HG03520 (cell line): ENCODE measurements around the gene DNAJC8.

Experiments
- ATAC-seq: cut with Tn5 transposase; IDR thresholded peaks from one replicate; pipeline ENCODE4 v1.9.1; 2021; ENCODE audit warnings: mild to moderate bottlenecking, moderate library complexity; ENCODE audit not compliant: unreplicated experiment

Gene DNAJC8

GRCh38 chr1:28173980-28174297, 58.9 kb downstream of the DNAJC8 start:
- ATAC-seq: no peak

DNA sequence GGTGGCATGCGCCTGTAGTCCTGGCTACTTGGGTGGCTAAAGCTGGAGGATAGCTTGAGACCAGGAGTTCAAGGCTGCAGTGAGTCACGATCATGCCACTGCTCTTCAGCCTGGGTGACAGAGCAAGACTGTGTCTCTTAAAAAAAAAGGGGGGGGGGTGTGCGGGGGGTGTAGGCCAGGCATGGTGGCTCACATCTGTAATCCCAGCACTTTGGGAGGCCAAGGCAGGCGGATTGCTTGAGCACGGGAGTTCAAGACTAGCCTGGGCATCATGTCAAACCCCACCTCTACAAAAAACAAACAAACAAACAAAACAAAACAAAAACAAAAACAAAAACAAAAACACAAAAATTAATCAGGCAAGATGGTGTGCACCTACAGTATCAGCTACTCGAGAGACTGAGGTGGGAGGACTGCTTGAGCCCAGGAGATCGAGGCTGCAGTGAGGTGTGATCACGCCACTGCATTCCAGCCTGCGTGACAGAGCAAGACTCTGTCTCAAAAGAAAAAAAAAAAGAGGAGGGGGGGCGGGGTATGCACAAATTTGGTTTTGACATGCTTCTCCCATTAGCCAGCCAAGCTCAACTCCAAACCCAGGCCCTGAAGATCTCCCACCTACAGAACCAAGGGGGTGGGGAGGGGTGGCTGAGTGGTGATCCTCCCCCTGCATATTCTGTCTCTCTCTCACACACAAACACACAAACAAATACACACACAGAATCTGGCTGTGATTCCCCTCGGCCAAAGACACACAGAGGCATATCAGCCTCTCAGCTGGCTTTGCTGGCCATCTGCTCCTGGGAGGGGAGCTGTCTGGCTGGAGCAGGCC, 59.5 kb downstream of the DNAJC8 start:
- no peak for ATAC-seq

DNA sequence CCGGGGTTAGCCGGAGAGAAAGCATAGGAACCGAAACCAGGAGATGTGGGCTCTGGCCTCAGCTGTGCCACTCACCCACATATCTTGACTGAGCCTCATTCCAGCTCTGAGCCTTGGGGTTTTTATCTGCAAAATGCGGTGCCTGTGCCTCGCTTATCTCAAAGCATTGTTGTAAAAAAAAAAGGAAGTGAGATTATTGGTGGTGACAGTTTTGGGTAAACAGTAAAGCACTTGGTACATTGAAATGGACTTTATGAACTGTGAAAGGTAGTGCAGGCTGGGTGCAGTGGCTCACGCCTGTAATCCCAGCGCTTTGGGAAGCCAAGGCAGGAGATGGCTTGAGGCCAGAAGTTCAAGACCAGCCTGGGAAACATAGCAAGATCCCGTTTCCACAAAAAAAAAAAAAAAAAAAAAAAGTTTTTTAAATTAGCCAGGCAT, 60.1 kb downstream of the DNAJC8 start:
- ATAC-seq: peak; percentile 57

DNA sequence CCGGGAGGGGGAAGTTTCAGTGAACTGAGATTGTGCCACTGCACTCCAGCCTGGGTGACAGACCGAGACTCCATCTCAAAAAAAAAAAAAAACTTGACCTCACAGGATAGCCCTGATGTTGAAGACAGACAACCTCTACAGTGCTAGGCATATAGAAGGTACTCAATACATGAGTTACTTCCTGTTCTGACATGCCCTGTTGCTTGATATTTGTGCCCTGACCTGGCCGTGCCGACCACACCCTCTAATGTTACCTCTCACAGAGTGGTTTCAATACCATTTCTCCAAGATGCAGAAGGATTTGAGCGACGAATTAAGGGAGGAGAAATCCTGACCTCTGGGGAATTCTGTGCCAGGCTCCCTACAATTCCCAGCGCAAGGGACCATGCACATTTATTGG, 61.6 kb downstream of the DNAJC8 start:
- ATAC-seq: no peak

DNA sequence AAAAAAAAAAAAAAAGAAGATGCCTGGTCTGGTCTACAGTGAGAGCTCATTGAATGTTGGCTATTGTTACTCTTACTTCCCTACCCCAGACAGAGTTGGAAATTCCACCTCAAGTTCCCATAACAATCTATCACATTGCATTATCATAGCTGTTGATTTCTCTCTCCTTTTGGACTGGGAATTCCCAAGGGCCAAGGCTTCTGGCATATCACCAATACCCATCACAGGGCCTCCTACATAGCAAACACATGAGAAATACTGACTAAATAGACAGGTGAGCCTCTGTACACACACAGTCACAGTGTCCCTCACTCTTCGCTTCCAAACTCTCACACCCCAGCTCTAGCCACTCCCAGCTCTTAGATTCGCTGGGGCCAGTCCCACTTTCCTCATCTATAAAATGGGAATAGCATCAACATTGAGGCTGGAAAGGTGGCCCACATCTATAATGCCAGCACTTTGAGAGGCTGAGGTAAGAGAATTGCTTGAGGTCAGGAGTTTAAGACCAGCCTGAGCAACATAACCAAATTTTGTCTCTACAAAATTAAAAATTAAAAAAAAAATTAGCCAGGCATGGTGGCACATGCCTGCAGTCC, 62.7 kb downstream of the DNAJC8 start:
- ATAC-seq: no peak

DNA sequence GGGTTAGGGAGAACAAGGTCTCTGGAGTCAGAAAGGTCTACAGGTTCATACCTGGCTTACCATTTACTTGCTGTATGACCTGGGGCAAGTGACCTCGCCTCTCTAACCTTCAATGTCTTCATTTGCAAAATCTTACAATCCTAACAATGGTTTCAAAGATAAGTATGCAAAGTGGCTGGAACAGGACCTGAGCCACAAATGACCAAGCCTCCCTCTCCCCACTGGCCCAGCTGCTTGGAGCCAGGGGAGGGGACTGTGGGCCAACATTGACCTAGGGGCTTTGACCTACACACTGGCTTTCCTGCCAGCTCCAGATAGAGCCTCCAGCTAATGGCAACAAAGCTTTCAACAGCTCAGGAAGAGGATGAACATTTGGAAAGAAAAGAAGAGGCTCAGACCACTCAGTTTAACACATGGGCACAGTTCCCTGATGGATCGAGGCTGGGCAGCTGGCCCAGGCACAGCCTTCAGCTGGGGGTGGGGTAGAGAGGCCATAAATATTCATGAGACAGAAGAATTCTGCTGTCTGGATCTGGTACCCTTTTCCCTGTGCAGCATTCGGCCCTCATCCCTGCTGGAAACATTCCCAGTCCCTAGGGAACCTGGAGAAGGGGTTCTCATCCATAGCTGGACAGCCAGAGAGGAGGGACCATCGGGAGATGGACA, 69.2 kb downstream of the DNAJC8 start:
- no peak for ATAC-seq

- no peak for ATAC-seq
Measured at GRCh38 chr1:28162151-28162550, 70.7 kb downstream of the DNAJC8 start.

GRCh38 chr1:28161751-28162150, 71.1 kb downstream of the DNAJC8 start:
- no peak for ATAC-seq

DNA sequence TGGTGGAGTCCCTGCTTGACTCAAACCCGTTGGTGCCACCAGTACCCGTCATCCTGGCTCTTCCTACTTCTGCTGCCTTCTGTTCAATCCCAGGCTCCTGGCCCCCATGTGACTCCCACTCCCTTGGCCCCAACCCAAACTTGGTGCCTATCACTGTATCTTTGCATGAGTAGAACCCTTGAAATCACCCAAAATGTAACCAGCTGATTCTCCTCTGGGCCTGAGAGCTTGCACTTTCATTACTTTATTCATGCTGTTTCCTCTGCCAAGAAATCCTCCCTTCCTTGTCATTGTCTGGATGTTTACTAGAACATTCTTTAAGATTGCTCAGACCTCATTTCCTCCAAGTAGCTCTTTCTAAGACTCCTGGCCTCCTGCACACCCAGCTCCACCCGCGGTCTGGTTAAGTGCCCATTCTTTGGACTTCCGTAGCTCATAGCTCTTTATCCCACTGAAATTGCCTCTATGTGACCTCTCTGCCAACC, 72.0 kb downstream of the DNAJC8 start:
- no peak for ATAC-seq

DNA sequence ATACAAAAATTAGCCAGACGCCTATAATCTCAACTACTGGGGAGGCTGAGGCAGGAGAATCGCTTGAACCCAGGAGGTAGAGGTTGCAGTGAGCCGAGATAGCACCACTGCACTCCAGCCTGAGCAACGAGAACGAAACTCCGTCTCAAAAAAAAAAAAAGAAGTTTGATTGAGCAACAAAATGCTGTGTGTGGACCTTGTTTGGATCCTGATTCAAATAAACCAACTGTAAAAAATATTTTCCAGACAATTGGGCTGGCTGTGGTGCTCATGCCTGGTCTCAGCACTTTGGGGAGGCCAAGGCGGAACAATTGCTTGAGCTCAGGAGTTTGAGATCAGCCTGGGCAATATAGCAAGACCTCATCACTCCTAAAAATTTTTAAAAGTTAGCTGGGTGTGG, 73.1 kb downstream of the DNAJC8 start:
- no peak for ATAC-seq

DNA sequence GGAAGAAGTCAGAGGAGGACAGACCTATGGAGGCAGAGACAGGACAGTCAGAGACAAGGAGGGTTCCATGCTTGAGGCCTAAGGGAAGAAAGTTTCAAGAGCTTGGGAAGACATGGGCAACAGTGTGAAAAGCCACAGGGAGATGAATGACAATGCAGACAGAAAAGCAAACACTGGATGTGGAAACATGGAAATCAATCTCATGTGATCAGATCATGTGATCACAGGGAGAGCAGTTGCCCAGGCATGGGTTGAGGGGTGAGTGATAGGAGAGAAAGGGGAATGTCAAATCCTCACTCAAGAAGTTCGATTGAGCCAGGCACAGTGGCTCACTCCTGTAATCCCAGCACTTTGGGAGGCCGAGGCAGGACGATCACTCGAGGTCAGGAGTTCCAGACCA, 73.6 kb downstream of the DNAJC8 start:
- ATAC-seq: no peak

DNA sequence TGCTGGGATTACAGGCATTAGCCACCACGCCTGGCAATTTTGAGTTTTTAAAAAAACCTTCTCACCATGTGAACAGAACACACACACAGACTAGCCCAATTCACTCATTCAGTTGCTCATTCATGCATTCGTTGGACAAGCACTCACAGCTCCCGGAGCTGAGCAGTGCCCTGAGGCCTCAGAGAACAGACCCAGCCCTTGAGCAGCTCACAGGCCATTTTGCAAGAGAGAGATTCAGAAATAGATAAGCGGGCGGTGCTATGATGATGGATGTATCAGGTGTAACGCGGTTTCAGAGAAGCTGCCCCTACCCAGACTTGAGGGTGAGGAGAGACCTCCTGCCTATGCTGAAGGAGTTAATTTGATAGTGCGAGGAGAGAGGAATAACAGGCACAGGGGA, 74.9 kb downstream of the DNAJC8 start:
- no peak for ATAC-seq

- ATAC-seq: no peak
Measured at GRCh38 chr1:28156821-28157220, 76.0 kb downstream of the DNAJC8 start.

- no peak for ATAC-seq
Measured at GRCh38 chr1:28155628-28156027, 77.2 kb downstream of the DNAJC8 start.

DNA sequence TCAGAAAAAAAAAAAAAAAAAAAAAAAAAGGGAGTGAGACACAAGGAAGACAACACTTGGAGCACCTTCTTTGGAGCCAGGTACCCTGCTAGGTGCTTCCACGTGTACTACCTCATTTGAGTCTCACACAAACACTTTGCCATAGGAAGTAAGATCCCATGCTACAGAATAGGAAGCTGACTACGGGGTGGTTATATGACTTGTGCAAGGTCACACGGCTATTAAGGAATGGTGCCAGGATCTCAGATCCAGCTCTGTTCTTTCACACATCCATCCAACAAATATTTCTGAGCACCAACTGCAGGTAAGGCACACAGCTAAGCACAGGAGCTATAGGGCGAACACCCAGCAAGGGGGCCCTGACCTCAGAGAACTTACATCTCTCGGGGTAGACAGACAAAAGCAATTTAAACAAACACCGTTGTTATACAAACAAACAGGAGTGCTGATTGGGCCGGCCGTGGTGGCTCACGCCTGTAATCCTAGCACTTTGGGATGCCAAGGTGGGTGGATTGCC, 78.7 kb downstream of the DNAJC8 start:
- ATAC-seq: no peak
